ENCODE data around the gene ABCC8. TPM values are rescaled to one million over a fixed set of nuclear protein-coding genes. Genes with fewer than 3 reads are reported as not detected.

Gene ABCC8
- polyA plus RNA-seq, 1 of the 3 experiments (the other 2 are of a cell fraction): 1.1 TPM

DNA sequence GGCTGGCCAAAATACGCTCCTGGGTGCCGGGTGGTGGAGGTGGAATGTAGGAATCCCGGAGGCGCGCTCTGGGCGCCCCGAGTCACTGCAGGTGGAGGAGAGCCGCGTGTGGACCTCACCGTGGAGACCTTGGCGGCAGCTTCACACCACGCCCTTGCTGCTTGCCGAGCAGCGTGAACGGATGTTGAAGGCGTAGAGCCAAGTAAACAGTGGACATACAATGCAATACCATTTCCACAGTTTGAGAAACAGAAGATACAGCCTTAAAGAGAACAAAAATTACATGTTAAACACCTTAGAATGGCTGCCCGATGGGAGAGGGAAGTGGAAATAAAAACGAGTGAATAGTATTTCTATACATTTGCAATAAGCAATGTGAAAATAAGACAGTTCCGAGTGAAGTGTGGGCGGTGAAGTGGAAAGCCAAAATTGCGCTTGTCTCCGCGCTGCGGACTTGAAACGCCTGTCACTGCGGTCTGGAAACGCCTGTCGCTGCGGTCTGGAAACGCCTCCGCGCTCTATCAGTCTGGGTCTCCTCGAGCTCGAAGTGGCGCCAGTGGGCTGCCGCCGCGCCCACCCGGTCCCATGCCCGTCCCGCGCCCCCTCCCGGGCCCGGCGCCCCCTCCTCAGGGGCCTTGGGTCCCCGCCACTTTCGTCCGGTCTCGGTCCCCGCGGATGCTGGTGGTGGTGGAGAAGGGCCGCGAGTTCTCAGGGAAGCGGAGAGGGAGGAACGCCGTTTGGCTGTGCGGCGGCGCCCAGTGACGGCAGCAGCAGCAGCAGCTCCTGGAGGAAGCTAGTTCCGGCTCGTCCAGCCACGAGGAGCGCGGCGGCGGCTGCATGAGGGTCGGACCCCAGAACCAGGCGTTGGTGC lies 123.5 kb downstream of the ABCC8 start (continued):
- TF ChIP-seq ELF1 (IDR thresholded peaks at IDR 0.05) (peak; percentile 56), MEF2A (IDR thresholded peaks at IDR 0.05; ENCODE audit: borderline replicate concordance, low read depth) (no peak), FOXM1 (IDR thresholded peaks at IDR 0.05; ENCODE audit: low read depth) (no peak), MXI1 (IDR thresholded peaks at IDR 0.05; ENCODE audit: low read depth, low read length) (peak; percentile 88), TCF12 (IDR thresholded peaks at IDR 0.05) (no peak), EP300 (IDR thresholded peaks at IDR 0.05; ENCODE audit: borderline replicate concordance in 1 of 2, low read depth in 1 of 2, low read length in 1 of 2) (no peak), NFIC (IDR thresholded peaks at IDR 0.05; ENCODE audit: borderline replicate concordance) (no peak)
- TF ChIP-seq, protein P1, sequence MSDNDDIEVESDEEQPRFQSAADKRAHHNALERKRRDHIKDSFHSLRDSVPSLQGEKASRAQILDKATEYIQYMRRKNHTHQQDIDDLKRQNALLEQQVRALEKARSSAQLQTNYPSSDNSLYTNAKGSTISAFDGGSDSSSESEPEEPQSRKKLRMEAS (IDR thresholded peaks at IDR 0.05; ENCODE audit: low read depth): peak; percentile 96
- TF ChIP-seq, protein P2, sequence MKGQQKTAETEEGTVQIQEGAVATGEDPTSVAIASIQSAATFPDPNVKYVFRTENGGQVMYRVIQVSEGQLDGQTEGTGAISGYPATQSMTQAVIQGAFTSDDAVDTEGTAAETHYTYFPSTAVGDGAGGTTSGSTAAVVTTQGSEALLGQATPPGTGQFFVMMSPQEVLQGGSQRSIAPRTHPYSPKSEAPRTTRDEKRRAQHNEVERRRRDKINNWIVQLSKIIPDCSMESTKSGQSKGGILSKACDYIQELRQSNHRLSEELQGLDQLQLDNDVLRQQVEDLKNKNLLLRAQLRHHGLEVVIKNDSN (IDR thresholded peaks at IDR 0.05; ENCODE audit: borderline replicate concordance, low read depth): no peak

DNA sequence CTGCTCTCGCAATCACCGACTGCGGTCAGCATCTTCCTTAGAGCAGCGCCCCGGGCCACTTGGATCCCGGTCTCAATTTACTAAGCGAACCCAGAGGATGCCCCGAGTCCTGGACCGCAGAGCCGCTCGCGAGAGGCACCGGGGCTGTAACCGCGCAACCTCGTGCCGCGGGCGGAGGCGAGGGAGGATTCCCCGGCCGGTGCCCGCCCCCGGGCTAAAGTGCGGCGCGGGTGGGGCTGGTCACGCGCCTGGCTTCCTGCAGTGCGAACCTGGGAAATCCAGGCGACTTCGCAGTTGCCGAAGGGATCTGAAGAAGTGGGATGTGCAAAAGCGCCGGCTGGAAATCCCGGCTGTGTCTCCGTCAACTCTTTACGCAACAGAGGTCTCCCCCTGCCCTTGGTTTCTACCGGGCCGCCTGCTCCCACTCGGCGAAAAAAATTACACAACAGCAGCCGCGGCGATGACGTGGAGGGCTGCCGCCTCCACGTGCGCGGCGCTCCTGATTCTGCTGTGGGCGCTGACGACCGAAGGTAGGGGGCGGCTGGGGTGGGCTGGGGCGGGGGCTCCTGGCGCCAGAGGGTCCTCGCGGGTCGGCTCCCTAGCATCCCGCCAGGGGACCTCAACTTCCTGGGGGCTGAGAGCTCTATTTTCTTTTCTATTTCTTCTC lies 125.0 kb downstream of the ABCC8 start, which contains the start of gene NCR3LG1:
Gene NCR3LG1 (plus strand): TSS at position 291 of the 667 bp plus-strand sequence. CDS start 170 bp downstream, at position 461.
- TF ChIP-seq CHD2 (IDR thresholded peaks at IDR 0.05; ENCODE audit: low read length, partially characterized antibody) (no peak), MXI1 (IDR thresholded peaks at IDR 0.05; ENCODE audit: low read depth, low read length) (0 out of 2 replicates have a peak, but pooled peaks have one; percentile 30), GATA2 (CRISPR knock-in tag; IDR thresholded peaks at IDR 0.05) (no peak), SIN3A (IDR thresholded peaks at IDR 0.05; ENCODE audit: borderline replicate concordance, low read depth, low read length) (peak; percentile 9; the same call in 1 of the 2 replicates), SMC3 (IDR thresholded peaks at IDR 0.05; ENCODE audit: low read depth, low read length) (no peak), TCF12 (IDR thresholded peaks at IDR 0.05) (no peak), FOXM1 (IDR thresholded peaks at IDR 0.05; ENCODE audit: low read depth) (no peak), EZH2phosphoT487 (IDR thresholded peaks at IDR 0.05; ENCODE audit: borderline replicate concordance, low read depth) (no peak), MEF2A (IDR thresholded peaks at IDR 0.05; ENCODE audit: borderline replicate concordance, low read depth) (no peak)
- TF ChIP-seq, protein P1 (IDR thresholded peaks at IDR 0.05; ENCODE audit: low read depth): peak; percentile 77
- TF ChIP-seq, protein P3, sequence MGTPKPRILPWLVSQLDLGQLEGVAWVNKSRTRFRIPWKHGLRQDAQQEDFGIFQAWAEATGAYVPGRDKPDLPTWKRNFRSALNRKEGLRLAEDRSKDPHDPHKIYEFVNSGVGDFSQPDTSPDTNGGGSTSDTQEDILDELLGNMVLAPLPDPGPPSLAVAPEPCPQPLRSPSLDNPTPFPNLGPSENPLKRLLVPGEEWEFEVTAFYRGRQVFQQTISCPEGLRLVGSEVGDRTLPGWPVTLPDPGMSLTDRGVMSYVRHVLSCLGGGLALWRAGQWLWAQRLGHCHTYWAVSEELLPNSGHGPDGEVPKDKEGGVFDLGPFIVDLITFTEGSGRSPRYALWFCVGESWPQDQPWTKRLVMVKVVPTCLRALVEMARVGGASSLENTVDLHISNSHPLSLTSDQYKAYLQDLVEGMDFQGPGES (IDR thresholded peaks at IDR 0.05; ENCODE audit: low read depth, low read length): no peak
- TF ChIP-seq, protein P4, sequence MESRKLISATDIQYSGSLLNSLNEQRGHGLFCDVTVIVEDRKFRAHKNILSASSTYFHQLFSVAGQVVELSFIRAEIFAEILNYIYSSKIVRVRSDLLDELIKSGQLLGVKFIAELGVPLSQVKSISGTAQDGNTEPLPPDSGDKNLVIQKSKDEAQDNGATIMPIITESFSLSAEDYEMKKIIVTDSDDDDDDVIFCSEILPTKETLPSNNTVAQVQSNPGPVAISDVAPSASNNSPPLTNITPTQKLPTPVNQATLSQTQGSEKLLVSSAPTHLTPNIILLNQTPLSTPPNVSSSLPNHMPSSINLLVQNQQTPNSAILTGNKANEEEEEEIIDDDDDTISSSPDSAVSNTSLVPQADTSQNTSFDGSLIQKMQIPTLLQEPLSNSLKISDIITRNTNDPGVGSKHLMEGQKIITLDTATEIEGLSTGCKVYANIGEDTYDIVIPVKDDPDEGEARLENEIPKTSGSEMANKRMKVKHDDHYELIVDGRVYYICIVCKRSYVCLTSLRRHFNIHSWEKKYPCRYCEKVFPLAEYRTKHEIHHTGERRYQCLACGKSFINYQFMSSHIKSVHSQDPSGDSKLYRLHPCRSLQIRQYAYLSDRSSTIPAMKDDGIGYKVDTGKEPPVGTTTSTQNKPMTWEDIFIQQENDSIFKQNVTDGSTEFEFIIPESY (IDR thresholded peaks at IDR 0.05; ENCODE audit: borderline replicate concordance, low read depth): 0 out of 2 replicates have a peak, but pooled peaks have one; percentile 39
- Histone ChIP-seq H3K4me3 (ENCODE audit: low read depth in 2 of 2, low read length in 1 of 2) (peak within 1 kb of the TSS; percentile 64 to 77), H3K36me3 (replicated peaks in 1 of 2; ENCODE audit: control insufficient read depth in 1 of 2, insufficient read depth in 2 of 2, low read length in 1 of 2) (no peaks in the 10 kb centered on the region), H4K20me1 (ENCODE audit: insufficient read depth) (no peaks in the 10 kb centered on the region), H3K9me3 (no peaks in the 10 kb centered on the region), H3K79me2 (ENCODE audit: insufficient read depth) (no peaks in the 10 kb centered on the region), H2AFZ (ENCODE audit: low read depth) (peak within 1 kb of the TSS; percentile 96), H3K27ac (ENCODE audit: low read depth in 2 of 2, low read length in 1 of 2) (no peak within 1 kb of the TSS), H3K4me1 (ENCODE audit: control insufficient read depth in 1 of 2, insufficient read depth in 2 of 2, low read depth in 1 of 2, low read length in 1 of 2) (peaks cover 5 to 14% of the 10 kb centered on the region in 2 experiments; a peak in 3 of 4 replicates), H3K27me3 (ENCODE audit: insufficient read depth) (no peaks in the 10 kb centered on the region), H3K4me2 (peak within 1 kb of the TSS; percentile 95), H3F3A (replicated peaks; ENCODE audit: insufficient read depth) (peaks cover 21% of the 10 kb centered on the region), H3K9ac (peak within 1 kb of the TSS; percentile 67; the same call in 1 of the 2 replicates), H3K9me2 (no peaks in the 10 kb centered on the region)
- CTCF ChIA-PET: interaction anchor here (1.1 kb wide), 1 partner anchor 145 kb away, joined by 3 read pairs; no protein-coding TSS in a partner anchor
- peak; percentile 73 for DNase-seq
- WGBS (ENCODE audit: low lambda C conversion rate): 11% methylated on average over 31 of the region's 61 CpGs
- POLR2A ChIA-PET: no interaction called here

Measured in SK-N-SH (cell line).